ENCODE results near the gene PIM2. TPM values are rescaled to one million over a fixed set of nuclear protein-coding genes. Genes with fewer than 3 reads are reported as not detected.

Gene PIM2
- total and polyA plus RNA-seq, 4 donors, result 4.5 to 28.3 (median 6.9) TPM

- H3K4me1 ChIP-seq (ENCODE audit: control insufficient read depth in 4 of 4, insufficient read depth in 4 of 4, low read length in 3 of 4), result peaks cover 10 to 43% (median 19%) of the 10 kb centered on the region in 4 donors
- H3K9ac ChIP-seq (ENCODE audit: low read depth in 1 of 2, low read length in 2 of 2), result no peak overlapping the region
- DNase-seq (ENCODE audit: low spot score), result no peak
- WGBS, result 77% methylated on average over 13 of the region's 13 CpGs
- H3K36me3 ChIP-seq (ENCODE audit: control insufficient read depth in 4 of 4, insufficient read depth in 3 of 4, low read depth in 1 of 4, low read length in 3 of 4), result peaks cover 0 to 3% (median under 1%) of the 10 kb centered on the region in 4 donors
- no peaks in the 10 kb centered on the region for H3K9me3 ChIP-seq (ENCODE audit: control insufficient read depth in 4 of 4, low read length in 3 of 4)
- no peak overlapping the region for H3K4me3 ChIP-seq (ENCODE audit: low read depth in 1 of 3, low read length in 3 of 3)
- peaks cover 0 to 2% (median 0%) of the 10 kb centered on the region in 4 donors for H3K27me3 ChIP-seq (ENCODE audit: control insufficient read depth in 4 of 4, insufficient read depth in 4 of 4, low read length in 3 of 4)
- H3K27ac ChIP-seq (ENCODE audit: low read depth in 1 of 2, low read length in 2 of 2), result no peak overlapping the region
- TF ChIP-seq ATF3 (IDR thresholded peaks at IDR 0.05), result no peak
- no peak for TF ChIP-seq HNF4A (conservative IDR thresholded peaks at IDR 0.05)
- TF ChIP-seq MAX (IDR thresholded peaks at IDR 0.05), result no peak
- TF ChIP-seq SP1 (IDR thresholded peaks at IDR 0.05), result no peak
- TF ChIP-seq FOXA2 (IDR thresholded peaks at IDR 0.05), result no peak
- TF ChIP-seq YY1 (IDR thresholded peaks at IDR 0.05), result no peak
- no peak for TF ChIP-seq HNF4G (IDR thresholded peaks at IDR 0.05)
- TF ChIP-seq GABPA (IDR thresholded peaks at IDR 0.05 in 1 of 2, conservative IDR thresholded peaks at IDR 0.05 in 1 of 2), result no peak
- no peak for TF ChIP-seq RAD21 (IDR thresholded peaks at IDR 0.05)
- no peak for TF ChIP-seq JUND (IDR thresholded peaks at IDR 0.05)
- TF ChIP-seq REST (IDR thresholded peaks at IDR 0.05), result no peak
These were observed 4.0 kb downstream of the PIM2 start for GRCh38 chrX:48914593-48915493.

GRCh38 chrX:48913605-48914366 lies 5.0 kb downstream of the PIM2 start:
- TF ChIP-seq EGR1 (IDR thresholded peaks at IDR 0.05; ENCODE audit: low read depth in 2 of 2) (no peak), RAD21 (IDR thresholded peaks at IDR 0.05) (no peak), TAF1 (conservative IDR thresholded peaks at IDR 0.05) (no peak), HNF4G (IDR thresholded peaks at IDR 0.05) (no peak), MAX (IDR thresholded peaks at IDR 0.05) (no peak), SP1 (IDR thresholded peaks at IDR 0.05) (no peak), REST (IDR thresholded peaks at IDR 0.05) (no peak), FOXA2 (IDR thresholded peaks at IDR 0.05) (no peak), HNF4A (conservative IDR thresholded peaks at IDR 0.05) (no peak), NR2F2 (IDR thresholded peaks at IDR 0.05) (no peak), YY1 (IDR thresholded peaks at IDR 0.05) (no peak), FOXA1 (IDR thresholded peaks at IDR 0.05) (no peak), JUND (IDR thresholded peaks at IDR 0.05) (no peak), GABPA (IDR thresholded peaks at IDR 0.05 in 1 of 2, conservative IDR thresholded peaks at IDR 0.05 in 1 of 2) (no peak)
- 74% methylated on average over 5 of the region's 5 CpGs for WGBS
- Histone ChIP-seq H3K9me3 (ENCODE audit: control insufficient read depth in 4 of 4, low read length in 3 of 4) (no peaks in the 10 kb centered on the region), H3K4me3 (ENCODE audit: low read depth in 1 of 3, low read length in 3 of 3) (no peak overlapping the region), H3K4me1 (ENCODE audit: control insufficient read depth in 4 of 4, insufficient read depth in 4 of 4, low read length in 3 of 4) (peaks cover 8 to 36% (median 19%) of the 10 kb centered on the region in 4 donors), H3K27me3 (ENCODE audit: control insufficient read depth in 4 of 4, insufficient read depth in 4 of 4, low read length in 3 of 4) (peaks cover 0 to 2% (median 0%) of the 10 kb centered on the region in 4 donors), H3K27ac (ENCODE audit: low read depth in 1 of 2, low read length in 2 of 2) (no peak overlapping the region), H3K9ac (ENCODE audit: low read depth in 1 of 2, low read length in 2 of 2) (no peak overlapping the region), H3K36me3 (ENCODE audit: control insufficient read depth in 4 of 4, insufficient read depth in 3 of 4, low read depth in 1 of 4, low read length in 3 of 4) (peaks cover 0 to 3% (median under 1%) of the 10 kb centered on the region in 4 donors)
- no peak for DNase-seq (ENCODE audit: low spot score)

All from liver (tissue), 9 donors.